ENCODE measurements around the gene MTCP1.
A peak's percentile ranks its signal among the peaks of the same experiment; 100 is the strongest.

The MTCP1 gene, protein sequence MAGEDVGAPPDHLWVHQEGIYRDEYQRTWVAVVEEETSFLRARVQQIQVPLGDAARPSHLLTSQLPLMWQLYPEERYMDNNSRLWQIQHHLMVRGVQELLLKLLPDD

DNA sequence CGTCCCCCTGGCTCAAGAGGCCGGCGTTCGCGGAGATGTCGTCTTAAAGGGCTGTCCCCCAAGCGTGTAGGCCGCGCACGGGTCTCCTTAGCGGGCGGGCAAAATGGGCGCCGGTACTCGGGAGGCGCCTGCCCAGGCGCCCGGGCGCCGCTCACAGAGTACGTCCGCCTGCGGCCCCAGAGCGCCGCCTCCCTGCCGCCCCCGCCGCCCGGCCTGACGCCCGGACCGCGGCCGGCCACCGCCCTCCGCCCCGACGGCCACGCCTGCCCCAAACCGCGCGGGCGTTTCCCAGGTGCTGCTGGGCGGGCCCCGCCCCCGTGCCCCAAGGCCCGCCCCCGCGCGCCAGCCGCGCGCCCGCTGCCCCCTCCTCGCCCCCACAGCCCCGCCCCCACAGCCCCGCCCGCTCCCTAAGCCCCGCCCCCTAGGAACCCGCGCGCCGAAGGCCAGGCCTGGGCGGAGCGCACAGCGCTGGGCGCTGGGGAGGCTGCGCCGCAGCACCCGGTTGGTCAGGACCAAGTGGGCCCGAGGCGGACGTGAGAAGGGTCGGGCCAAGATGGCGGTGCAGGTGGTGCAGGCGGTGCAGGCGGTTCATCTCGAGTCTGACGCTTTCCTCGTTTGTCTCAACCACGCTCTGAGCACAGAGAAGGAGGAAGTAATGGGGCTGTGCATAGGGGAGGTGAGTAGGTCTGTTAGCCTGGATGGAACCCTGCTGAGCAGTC is at the start of gene MTCP1, which contains the start of the genes BRCC3 and CMC4:
Gene MTCP1, minus strand, starts transcription at position 162 of the 719 bp plus-strand sequence. CDS start 5,126 bp downstream, outside the sequence.
Gene BRCC3, plus strand, starts transcription at position 534 of the 719 bp plus-strand sequence. Its CDS starts 20 bp downstream, at position 554.
Gene CMC4, minus strand, starts transcription at position 162 of the 719 bp plus-strand sequence. CDS start 7,113 bp downstream, outside the sequence.
- Mint-ChIP-seq H3K4me1 (peaks cover 20 to 35% of the 10 kb centered on the region in 2 donors), H3K36me3 (peaks cover 14 to 22% of the 10 kb centered on the region in 2 donors), H3K9me3 (no peaks in the 10 kb centered on the region), H3K4me3 (peak within 1 kb of the TSS; percentile 93 to 94), H3K27me3 (no peaks in the 10 kb centered on the region), H3K27ac (peak within 1 kb of the TSS; percentile 96)
- peak; percentile 93 for ATAC-seq (replicated peaks)
- DNase-seq = peak; percentile 77

DNA sequence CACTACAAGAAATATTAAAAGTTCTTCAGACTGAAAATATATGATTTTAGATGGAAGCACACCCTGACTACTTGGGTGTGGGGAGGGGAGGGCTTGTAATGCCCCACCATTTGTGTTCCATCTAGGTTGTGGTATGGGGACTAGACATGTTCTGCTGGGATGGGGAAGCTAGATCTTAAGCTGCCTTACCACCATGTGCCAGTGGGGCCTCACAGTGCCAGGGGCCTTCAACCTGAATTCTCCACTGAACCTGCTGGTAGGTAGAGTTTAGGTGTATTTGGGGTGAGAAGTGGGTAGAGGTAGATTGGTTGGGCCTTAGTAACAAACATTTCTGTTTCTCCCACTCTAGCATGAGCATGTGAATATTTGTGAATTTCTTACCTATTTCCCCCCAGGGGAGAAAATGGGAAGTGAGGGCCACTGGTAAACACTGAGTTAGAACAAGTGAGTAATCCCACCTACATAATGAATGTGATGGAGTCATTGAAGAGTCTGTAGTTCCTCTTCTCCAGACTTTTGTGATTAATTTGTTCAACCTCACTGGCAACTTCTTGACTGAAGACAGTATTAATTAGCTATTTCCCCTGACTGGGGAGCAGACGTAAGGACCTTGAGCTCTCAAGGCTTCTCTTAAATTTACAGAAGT is 44.4 kb upstream of the MTCP1 start:
- DNase-seq (no peak), ATAC-seq (replicated peaks) (peak; percentile 89 to 91)
- Mint-ChIP-seq H3K4me1 (peaks cover 0 to 16% of the 10 kb centered on the region in 2 donors), H3K4me3 (no peak overlapping the region), H3K9me3 (no peaks in the 10 kb centered on the region), H3K36me3 (peaks cover 13 to 15% of the 10 kb centered on the region in 2 donors), H3K27ac (no peak overlapping the region), H3K27me3 (no peaks in the 10 kb centered on the region)

DNA sequence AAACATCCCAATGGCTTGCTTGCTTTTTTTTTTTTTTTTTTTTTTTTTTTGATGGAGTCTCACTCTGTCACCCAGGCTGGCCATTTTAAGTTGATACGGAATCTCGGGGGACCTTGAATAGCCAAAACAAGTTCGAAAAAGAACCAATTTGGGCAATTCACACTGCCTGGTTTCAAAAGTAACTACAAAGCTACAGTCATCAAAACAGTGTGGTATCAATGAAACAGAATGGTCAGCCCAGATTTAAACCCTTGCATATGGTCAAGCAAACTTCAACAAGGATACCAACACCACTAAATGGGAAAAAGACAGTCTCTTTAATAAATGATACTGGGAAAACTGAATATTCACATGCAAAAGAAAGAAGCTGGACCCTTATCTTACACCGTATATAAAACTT is 42.2 kb upstream of the MTCP1 start:
- no peak overlapping the region for H3K27ac Mint-ChIP-seq
- no peaks in the 10 kb centered on the region for H3K9me3 Mint-ChIP-seq
- H3K4me1 Mint-ChIP-seq = peaks cover 0 to 16% of the 10 kb centered on the region in 2 donors
- no peak for ATAC-seq (replicated peaks)
- no peaks in the 10 kb centered on the region for H3K27me3 Mint-ChIP-seq
- no peak for DNase-seq
- H3K4me3 Mint-ChIP-seq = no peak overlapping the region
- H3K36me3 Mint-ChIP-seq = peaks cover 12 to 13% of the 10 kb centered on the region in 2 donors

DNA sequence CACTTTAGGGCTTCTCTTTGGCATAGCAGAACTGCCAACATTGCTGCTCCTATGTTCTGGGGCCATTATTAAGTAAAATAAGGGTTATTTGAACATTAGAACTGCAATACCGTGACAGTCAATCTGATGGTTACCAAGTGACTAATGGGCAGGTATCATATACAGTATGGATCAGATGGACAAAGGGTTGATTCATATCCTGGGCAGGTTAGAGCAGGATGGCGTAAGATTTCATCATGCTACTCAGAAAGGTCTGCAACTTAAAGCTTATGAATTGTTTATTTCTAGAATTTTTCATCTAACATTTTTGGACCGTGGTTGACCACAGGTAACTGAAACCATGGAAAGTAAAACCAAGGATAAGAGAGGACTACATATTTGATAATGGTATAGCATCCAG is 41.2 kb upstream of the MTCP1 start:
- no peaks in the 10 kb centered on the region for H3K9me3 Mint-ChIP-seq
- no peak for ATAC-seq (replicated peaks)
- H3K4me3 Mint-ChIP-seq = no peak overlapping the region
- no peaks in the 10 kb centered on the region for H3K27me3 Mint-ChIP-seq
- H3K4me1 Mint-ChIP-seq = peaks cover 0 to 16% of the 10 kb centered on the region in 2 donors
- no peak for DNase-seq
- peaks cover 12 to 21% of the 10 kb centered on the region in 2 donors for H3K36me3 Mint-ChIP-seq
- no peak overlapping the region for H3K27ac Mint-ChIP-seq

DNA sequence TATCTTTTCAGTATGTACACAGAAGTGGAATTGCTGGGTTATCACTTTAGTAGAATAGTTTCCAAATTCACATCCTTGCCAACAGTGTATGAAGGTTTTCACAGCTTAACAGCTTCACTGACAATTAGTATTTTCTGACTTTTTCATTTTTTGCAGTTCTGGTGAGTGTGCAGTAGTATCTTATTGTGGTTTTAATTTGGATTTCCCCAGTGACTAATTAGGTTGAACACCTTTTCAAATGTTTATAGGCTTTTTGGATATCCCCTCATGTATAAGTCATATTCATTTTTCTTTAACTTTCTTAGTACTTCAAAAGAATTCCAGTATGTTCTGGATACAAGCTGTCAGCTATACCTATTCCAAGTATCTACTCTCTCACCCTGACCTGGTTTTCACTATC is 37.5 kb upstream of the MTCP1 start:
- no peak for ATAC-seq (replicated peaks)
- Mint-ChIP-seq H3K4me1 (no peaks in the 10 kb centered on the region), H3K27ac (no peak overlapping the region), H3K9me3 (no peaks in the 10 kb centered on the region), H3K27me3 (no peaks in the 10 kb centered on the region), H3K4me3 (no peak overlapping the region), H3K36me3 (peaks cover 8 to 24% of the 10 kb centered on the region in 2 donors)
- no peak for DNase-seq

DNA sequence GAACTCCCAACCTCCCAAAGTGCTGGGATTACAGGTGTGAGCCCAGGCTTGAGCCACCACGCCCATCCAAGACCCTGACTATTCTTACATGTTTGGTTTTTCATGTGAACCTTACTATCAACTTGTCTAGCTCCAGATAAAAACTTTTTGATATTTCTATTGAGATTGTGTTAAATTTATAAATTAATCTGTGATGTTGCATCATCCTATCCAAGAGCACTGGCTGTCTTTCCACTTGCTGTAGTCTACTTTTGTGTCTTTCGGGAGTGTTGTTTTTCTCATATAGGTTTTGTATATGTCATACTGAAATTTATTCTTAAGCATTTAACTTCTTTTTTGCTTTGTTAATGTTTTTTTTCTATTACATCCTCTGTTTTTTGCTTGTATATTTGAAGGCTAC is 35.0 kb upstream of the MTCP1 start:
- DNase-seq = no peak
- Mint-ChIP-seq H3K27ac (no peak overlapping the region), H3K36me3 (peaks cover 6 to 21% of the 10 kb centered on the region in 2 donors), H3K4me1 (no peaks in the 10 kb centered on the region), H3K4me3 (no peak overlapping the region), H3K27me3 (no peaks in the 10 kb centered on the region), H3K9me3 (no peaks in the 10 kb centered on the region)
- ATAC-seq (replicated peaks) = no peak

DNA sequence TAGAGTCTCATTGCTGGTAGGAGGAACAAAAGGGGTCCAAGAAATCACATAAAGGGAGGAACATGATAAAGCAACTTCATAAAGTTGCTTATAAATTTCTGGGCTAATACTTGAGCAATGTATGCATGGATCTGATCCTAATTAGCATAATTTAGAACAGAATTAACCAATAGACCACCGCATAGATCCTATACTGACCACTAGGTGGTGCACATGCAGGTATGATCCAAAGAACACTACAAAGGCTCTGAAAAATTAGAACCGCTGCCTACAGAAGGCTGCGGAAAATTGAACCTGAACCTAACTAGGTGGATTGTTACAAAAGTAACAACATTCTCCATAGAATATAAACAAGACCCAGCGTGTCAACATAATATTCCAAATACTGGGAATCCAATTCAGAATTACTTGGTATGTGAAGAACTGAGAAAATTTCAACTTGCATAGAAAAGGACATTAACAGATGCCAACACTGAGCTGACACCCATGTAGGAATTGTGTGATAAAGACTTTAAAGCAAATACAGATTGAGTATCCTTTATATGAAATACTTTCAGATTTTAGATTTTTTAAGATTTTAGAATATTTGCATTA is 23.6 kb upstream of the MTCP1 start:
- DNase-seq = no peak

DNA sequence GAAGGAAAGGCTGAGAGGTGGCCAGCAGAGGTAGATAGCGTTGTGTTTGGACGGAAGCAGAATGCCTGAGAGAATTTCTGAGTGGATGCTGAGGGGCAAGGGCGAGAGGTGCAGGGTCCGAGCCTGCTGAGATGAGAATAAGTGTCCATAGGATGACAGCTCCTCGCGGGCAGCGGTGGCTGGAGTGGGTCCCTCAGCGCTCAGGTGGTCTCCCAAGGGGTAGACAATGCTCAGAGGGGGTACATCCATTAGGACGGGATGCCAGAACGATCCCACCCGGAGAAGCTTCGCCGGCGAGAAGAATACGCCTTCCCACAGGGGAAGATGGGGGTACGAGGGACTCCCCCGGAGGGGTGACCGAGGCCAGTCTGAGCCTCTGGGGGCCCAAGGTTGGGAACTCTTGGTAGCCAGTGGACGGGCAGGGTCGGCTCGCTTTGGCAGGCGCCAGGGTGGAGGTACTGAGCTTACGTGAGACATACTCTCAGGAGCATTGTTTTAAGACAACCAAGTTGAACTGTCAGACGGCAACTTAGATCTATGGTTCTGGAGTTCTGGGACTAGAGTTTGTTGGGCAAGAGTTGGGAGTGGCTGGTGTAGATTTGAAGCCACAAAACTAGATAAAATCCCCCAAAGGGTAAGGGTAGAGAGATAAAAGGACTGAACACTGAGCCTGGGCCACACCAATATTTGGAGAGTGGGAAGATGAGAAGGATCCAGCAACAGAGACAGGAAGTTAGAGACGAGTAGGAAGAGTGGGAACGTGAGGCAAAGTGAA is 16.2 kb upstream of the MTCP1 start:
- Mint-ChIP-seq H3K9me3 (no peaks in the 10 kb centered on the region), H3K27ac (no peak overlapping the region)

More for the DNA sequence above, 23.6 kb upstream of the MTCP1 start:
- peaks cover 8 to 23% of the 10 kb centered on the region in 2 donors for H3K36me3 Mint-ChIP-seq
- H3K9me3 Mint-ChIP-seq = peaks cover 0 to 2% of the 10 kb centered on the region in 2 donors
- no peak overlapping the region for H3K27ac Mint-ChIP-seq
- no peaks in the 10 kb centered on the region for H3K27me3 Mint-ChIP-seq
- peak; percentile 64 to 71 for ATAC-seq (replicated peaks)
- H3K4me1 Mint-ChIP-seq = no peaks in the 10 kb centered on the region
- H3K4me3 Mint-ChIP-seq = no peak overlapping the region

DNA sequence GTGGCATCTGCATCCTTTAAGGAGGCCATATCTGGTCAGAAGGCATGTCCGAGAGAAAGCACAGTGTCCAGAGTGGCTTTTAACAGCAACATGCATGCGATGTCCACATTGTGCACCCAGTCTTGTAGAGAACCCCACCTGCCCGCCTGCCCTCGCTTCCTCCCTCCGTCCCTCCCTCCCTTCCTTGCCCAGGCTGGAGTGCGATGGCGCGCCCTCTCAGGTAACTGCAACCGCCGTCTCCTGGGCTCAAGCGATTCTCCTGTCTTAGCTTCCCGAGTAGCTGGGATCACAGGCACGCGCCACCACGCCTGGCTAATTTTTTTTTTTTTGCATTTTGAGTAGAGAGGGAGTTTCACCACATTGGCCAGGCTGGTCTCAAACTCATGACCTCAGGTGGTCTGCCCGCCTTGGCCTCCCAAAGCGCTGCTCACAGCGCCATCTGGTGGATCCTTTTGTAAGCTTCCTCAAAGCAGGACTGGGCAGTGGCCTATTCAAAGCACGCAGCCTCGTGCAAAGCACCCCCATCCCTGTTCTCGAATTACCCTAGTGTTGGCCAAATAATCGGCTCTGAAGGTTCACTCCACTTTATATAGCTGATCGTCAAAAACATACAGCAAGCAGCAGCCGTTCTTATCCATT is 15.4 kb upstream of the MTCP1 start:
- Mint-ChIP-seq H3K9me3 (no peaks in the 10 kb centered on the region), H3K36me3 (peaks cover 6 to 15% of the 10 kb centered on the region in 2 donors), H3K27ac (no peak overlapping the region), H3K4me3 (no peak overlapping the region), H3K27me3 (no peaks in the 10 kb centered on the region), H3K4me1 (no peaks in the 10 kb centered on the region)
- no peak for DNase-seq
- peak; percentile 46 to 56 for ATAC-seq (replicated peaks)

More for the DNA sequence above, 16.2 kb upstream of the MTCP1 start:
- Mint-ChIP-seq H3K4me1 (no peaks in the 10 kb centered on the region), H3K36me3 (peaks cover 6 to 15% of the 10 kb centered on the region in 2 donors), H3K4me3 (no peak overlapping the region), H3K27me3 (no peaks in the 10 kb centered on the region)
- no peak for DNase-seq
- no peak for ATAC-seq (replicated peaks)

DNA sequence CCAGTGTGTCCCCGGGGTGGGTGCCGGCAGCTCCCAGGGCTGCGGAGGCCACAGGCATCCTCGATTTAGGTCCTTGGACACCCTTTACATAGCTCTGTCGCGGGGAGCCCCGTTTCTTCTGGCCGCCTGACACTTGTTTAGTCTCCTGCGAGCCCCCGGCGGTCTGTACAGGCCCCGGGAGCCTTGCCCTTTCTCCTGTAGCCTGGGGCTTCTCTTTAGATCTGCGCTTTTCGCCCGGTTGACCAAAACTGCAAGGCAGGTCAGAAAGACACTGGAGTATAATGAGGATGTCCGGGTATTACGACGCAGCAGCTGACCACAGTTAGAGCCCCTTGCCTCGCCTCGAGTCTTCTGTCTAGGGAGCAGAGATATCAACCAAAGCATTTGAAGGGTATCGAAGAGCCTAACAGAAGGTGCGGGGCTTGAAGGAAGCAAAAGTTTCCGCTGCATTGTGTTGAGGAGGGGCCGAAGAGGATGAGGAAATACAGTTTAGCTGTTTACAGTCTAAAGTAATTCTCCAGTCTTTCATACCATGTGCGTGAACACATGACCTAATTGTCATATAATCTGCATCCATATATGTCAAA is 851 bp upstream of the MTCP1 start:
- peaks cover 20 to 35% of the 10 kb centered on the region in 2 donors for H3K4me1 Mint-ChIP-seq
- no peak for ATAC-seq (replicated peaks)

DNA sequence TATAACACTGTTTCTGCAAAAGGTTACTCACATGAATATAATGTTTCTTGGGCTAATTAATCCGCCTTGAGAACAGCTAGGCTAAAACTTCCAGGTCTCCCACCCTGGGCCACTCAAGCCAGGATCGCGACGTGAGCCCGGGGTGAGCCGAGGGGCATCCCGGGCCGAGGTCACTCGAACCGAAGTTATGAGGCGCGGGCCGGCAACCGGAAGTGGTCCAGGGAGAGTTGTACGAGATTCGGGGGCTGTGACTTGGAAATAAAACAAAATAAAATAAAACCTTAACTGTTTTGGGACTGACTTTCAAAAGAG is 317 bp downstream of the MTCP1 start:
- peaks cover 20 to 35% of the 10 kb centered on the region in 2 donors for H3K4me1 Mint-ChIP-seq
- DNase-seq (no peak), ATAC-seq (replicated peaks) (peak; percentile 10 to 26)
- no peaks in the 10 kb centered on the region for H3K27me3 Mint-ChIP-seq
- H3K27ac Mint-ChIP-seq = peak overlapping the region; percentile 95
- peak overlapping the region; percentile 85 for H3K4me3 Mint-ChIP-seq
- H3K36me3 Mint-ChIP-seq = peaks cover 14 to 21% of the 10 kb centered on the region in 2 donors
- H3K9me3 Mint-ChIP-seq = no peaks in the 10 kb centered on the region

More for the DNA sequence above, 851 bp upstream of the MTCP1 start:
- H3K27ac Mint-ChIP-seq = peak overlapping the region; percentile 96
- H3K9me3 Mint-ChIP-seq = no peaks in the 10 kb centered on the region
- no peaks in the 10 kb centered on the region for H3K27me3 Mint-ChIP-seq
- no peak for DNase-seq
- peaks cover 14 to 22% of the 10 kb centered on the region in 2 donors for H3K36me3 Mint-ChIP-seq
- peak overlapping the region; percentile 93 to 94 for H3K4me3 Mint-ChIP-seq

DNA sequence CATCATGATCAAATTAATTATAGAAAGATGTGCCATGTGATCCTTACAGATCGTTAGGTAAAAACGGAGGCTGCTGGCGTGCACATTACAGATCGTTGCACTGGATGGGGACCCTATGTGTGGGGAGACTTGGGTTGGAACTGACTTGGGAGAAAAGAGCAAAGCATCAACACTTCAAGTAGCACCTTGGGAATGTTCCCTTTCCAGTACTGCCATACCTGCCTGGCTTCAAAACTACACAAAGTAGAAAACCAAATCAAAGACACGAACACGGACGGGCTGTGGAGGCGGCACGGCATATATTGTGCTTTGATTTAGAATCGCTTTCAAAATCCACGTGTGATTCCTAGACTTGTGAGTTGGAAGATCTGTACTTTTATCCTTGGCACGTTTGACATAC is 898 bp downstream of the MTCP1 start:
- Mint-ChIP-seq H3K4me1 (peaks cover 15 to 31% of the 10 kb centered on the region in 2 donors), H3K27ac (peak overlapping the region; percentile 87), H3K4me3 (peak overlapping the region; percentile 85), H3K9me3 (no peaks in the 10 kb centered on the region), H3K36me3 (peaks cover 9 to 15% of the 10 kb centered on the region in 2 donors), H3K27me3 (no peaks in the 10 kb centered on the region)
- ATAC-seq (replicated peaks) = no peak
- no peak for DNase-seq

DNA sequence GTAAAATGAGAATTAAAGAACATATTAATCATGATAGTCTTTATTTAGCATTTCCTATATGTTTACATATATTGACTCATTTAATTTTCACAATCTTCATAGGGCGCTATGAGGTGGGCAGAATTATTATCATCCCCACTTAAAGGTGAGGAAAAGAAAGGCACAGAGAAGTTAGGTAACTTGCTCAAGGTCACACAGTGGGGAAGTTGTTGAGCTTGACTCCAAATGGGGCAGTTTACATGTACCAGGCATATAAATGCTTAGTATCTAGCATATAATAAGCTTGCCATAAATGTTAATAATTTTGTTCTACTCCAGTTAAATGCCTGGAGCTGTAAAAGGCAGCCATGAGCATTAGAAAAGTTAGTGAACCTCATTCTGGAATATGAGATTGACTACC is 1.5 kb downstream of the MTCP1 start:
- Mint-ChIP-seq H3K9me3 (no peaks in the 10 kb centered on the region), H3K4me3 (peak overlapping the region; percentile 85), H3K36me3 (peaks cover 9 to 14% of the 10 kb centered on the region in 2 donors), H3K27me3 (no peaks in the 10 kb centered on the region), H3K4me1 (peaks cover 15 to 29% of the 10 kb centered on the region in 2 donors), H3K27ac (no peak overlapping the region)
- ATAC-seq (replicated peaks) = no peak
- DNase-seq = no peak
